Transverse colon (tissue), 4 donors: Measurements from ENCODE around the gene SHC4.

Experiments
- CTCF ChIP-seq, 5 experiments: fragments of 200-600 bp in 3 of 5; fragments of 450-650 bp in 2 of 5; sonication (generic) in 3 of 5; IDR thresholded peaks; 1 replicate in 2 of 5; 2 replicates in 3 of 5; pipeline ENCODE4 v1.5.1; 2016 to 2017; ENCODE audit warnings: antibody characterized with exemption in 5 of 5, inconsistent platforms in 3 of 5, mild to moderate bottlenecking in 2 of 5, moderate library complexity in 1 of 5
- POLR2A ChIP-seq: fragments of 450-650 bp; IDR thresholded peaks from one replicate; pipeline ENCODE4 v1.6.1; 2016; ENCODE audit warnings: antibody characterized with exemption, mild to moderate bottlenecking, moderate library complexity
- POLR2AphosphoS5 ChIP-seq, 3 donors: sonication (generic); formaldehyde crosslinking; IDR thresholded peaks; one replicate each; pipeline ENCODE4 v1.6.1; 2016; ENCODE audit warnings: antibody characterized with exemption in 3 of 3

DNA sequence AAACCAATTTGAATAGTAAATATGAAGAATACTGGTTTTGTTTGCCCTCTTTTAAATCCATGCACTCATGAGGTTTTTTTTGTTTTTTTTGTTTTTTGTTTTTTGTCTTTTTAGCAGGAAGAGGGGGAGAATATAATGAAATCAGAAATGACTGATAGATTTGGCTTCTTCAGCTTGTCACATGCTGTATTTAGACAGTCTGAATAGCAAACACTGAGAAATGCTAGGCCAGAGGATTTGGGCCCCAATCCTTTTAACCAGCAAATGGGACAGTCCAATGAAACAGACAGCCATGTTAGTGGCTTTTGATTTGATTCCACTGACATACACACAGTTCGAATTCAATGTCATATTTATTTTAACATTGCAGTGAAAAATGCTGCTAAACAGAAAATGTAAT lies 138.6 kb downstream of the SHC4 start:
- TF ChIP-seq POLR2A (no peak), CTCF (IDR thresholded peaks at IDR 0.05) (no peak), POLR2AphosphoS5 (IDR thresholded peaks at IDR 0.05) (no peak)
